WTC11 (cell line): Measurements from ENCODE around the gene CTSA.

ENCODE experiments used
- ATF1 ChIP-seq: sonication (generic); formaldehyde crosslinking; IDR thresholded peaks from 2 replicates; pipeline ENCODE4 v1.8.1; 2023; ENCODE audit warnings: mild to moderate bottlenecking, moderate library complexity, missing genetic modification reagents
- ESRRA ChIP-seq: sonication (generic); formaldehyde crosslinking; IDR thresholded peaks from 2 replicates; pipeline ENCODE4 v1.8.1; 2022; ENCODE audit warnings: mild to moderate bottlenecking, missing genetic modification reagents, borderline replicate concordance
- GTF2I ChIP-seq: fragments of 250-450 bp; sonication (Bioruptor Pico); conservative IDR thresholded peaks from 2 replicates; pipeline ENCODE4 v1.4.0; 2021; ENCODE audit warnings: mild to moderate bottlenecking
- NR2C2 ChIP-seq: sonication (generic); formaldehyde crosslinking; IDR thresholded peaks from 2 replicates; pipeline ENCODE4 v1.8.0; 2022; ENCODE audit warnings: mild to moderate bottlenecking, missing genetic modification reagents
- TP53 ChIP-seq: sonication (generic); formaldehyde crosslinking; IDR thresholded peaks from 2 replicates; pipeline ENCODE4 v1.8.1; 2023; ENCODE audit warnings: mild to moderate bottlenecking, missing genetic modification reagents
- TF ChIP-seq, protein P1 (sequence below): sonication (generic); formaldehyde crosslinking; IDR thresholded peaks from 2 replicates; pipeline ENCODE4 v1.8.0; 2022; ENCODE audit warnings: mild to moderate bottlenecking, missing genetic modification reagents
- TF ChIP-seq, protein P2 (sequence below): fragments of 200-600 bp; IDR thresholded peaks from 2 replicates; pipeline ENCODE4 v1.8.0; 2022; ENCODE audit warnings: antibody characterized with exemption
- TF ChIP-seq, protein P3 (sequence below): sonication (generic); formaldehyde crosslinking; IDR thresholded peaks from 2 replicates; pipeline ENCODE4 v1.8.1; 2022; ENCODE audit warnings: mild to moderate bottlenecking, moderate library complexity, missing genetic modification reagents
- TF ChIP-seq, protein P4 (sequence below): sonication (generic); formaldehyde crosslinking; IDR thresholded peaks from 2 replicates; pipeline ENCODE4 v1.8.1; 2023; ENCODE audit warnings: mild to moderate bottlenecking, missing genetic modification reagents
- TF ChIP-seq, protein P5 (sequence below): sonication (generic); formaldehyde crosslinking; IDR thresholded peaks from 2 replicates; pipeline ENCODE4 v1.8.1; 2023; ENCODE audit warnings: mild to moderate bottlenecking, moderate library complexity, missing genetic modification reagents
- TF ChIP-seq, protein P6 (sequence below): sonication (generic); formaldehyde crosslinking; IDR thresholded peaks from 2 replicates; pipeline ENCODE4 v1.8.0; 2022; ENCODE audit warnings: missing genetic modification reagents
- TF ChIP-seq, protein P7 (sequence below): sonication (generic); formaldehyde crosslinking; conservative IDR thresholded peaks from 2 replicates; pipeline ENCODE4 v1.8.1; 2023; ENCODE audit warnings: mild to moderate bottlenecking, low read depth, missing genetic modification reagents, moderate library complexity

DNA sequence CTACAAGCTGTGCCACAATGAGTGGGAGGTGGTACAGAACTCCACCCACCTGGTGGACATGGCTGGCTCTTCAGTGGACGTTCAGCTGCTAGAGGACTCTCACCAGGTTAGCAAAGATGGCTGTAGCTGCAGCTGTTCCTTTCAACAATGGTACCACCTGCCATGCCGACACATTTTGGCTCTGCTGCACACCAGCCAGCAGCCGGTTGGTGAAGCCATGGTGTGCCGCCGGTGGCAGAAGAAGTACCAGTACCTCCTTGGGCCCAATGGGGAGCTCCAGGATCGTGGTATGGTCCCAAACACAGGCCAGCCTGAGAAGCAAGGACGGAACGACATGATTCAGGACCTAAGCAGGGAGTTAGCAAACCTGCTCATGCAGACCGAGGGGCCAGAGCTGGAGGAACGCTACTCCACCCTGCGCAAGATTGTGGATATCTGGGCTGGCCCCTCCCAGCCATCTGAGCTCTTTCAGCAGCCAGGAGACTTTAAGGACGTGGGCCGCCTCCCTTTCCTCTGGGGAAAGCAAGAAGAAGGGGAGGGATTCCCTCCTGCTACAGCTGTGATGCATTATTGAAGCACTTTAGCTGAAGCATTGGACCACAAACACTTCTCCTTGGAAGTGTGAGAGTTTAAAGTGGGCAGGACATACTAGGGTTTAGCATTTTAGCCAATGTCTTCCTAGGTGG lies 12.9 kb upstream of the CTSA start:
- TF ChIP-seq, protein P1, sequence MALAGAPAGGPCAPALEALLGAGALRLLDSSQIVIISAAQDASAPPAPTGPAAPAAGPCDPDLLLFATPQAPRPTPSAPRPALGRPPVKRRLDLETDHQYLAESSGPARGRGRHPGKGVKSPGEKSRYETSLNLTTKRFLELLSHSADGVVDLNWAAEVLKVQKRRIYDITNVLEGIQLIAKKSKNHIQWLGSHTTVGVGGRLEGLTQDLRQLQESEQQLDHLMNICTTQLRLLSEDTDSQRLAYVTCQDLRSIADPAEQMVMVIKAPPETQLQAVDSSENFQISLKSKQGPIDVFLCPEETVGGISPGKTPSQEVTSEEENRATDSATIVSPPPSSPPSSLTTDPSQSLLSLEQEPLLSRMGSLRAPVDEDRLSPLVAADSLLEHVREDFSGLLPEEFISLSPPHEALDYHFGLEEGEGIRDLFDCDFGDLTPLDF (CRISPR knock-in tag), result no peak
- TF ChIP-seq, protein P2, sequence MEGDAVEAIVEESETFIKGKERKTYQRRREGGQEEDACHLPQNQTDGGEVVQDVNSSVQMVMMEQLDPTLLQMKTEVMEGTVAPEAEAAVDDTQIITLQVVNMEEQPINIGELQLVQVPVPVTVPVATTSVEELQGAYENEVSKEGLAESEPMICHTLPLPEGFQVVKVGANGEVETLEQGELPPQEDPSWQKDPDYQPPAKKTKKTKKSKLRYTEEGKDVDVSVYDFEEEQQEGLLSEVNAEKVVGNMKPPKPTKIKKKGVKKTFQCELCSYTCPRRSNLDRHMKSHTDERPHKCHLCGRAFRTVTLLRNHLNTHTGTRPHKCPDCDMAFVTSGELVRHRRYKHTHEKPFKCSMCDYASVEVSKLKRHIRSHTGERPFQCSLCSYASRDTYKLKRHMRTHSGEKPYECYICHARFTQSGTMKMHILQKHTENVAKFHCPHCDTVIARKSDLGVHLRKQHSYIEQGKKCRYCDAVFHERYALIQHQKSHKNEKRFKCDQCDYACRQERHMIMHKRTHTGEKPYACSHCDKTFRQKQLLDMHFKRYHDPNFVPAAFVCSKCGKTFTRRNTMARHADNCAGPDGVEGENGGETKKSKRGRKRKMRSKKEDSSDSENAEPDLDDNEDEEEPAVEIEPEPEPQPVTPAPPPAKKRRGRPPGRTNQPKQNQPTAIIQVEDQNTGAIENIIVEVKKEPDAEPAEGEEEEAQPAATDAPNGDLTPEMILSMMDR, result no peak
- no peak for TF ChIP-seq GTF2I (CRISPR knock-in tag)
- TF ChIP-seq NR2C2 (CRISPR knock-in tag), result no peak
- TF ChIP-seq, protein P3, sequence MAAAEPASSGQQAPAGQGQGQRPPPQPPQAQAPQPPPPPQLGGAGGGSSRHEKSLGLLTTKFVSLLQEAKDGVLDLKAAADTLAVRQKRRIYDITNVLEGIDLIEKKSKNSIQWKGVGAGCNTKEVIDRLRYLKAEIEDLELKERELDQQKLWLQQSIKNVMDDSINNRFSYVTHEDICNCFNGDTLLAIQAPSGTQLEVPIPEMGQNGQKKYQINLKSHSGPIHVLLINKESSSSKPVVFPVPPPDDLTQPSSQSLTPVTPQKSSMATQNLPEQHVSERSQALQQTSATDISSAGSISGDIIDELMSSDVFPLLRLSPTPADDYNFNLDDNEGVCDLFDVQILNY, result no peak
- TF ChIP-seq TP53, result no peak
- TF ChIP-seq, protein P4, sequence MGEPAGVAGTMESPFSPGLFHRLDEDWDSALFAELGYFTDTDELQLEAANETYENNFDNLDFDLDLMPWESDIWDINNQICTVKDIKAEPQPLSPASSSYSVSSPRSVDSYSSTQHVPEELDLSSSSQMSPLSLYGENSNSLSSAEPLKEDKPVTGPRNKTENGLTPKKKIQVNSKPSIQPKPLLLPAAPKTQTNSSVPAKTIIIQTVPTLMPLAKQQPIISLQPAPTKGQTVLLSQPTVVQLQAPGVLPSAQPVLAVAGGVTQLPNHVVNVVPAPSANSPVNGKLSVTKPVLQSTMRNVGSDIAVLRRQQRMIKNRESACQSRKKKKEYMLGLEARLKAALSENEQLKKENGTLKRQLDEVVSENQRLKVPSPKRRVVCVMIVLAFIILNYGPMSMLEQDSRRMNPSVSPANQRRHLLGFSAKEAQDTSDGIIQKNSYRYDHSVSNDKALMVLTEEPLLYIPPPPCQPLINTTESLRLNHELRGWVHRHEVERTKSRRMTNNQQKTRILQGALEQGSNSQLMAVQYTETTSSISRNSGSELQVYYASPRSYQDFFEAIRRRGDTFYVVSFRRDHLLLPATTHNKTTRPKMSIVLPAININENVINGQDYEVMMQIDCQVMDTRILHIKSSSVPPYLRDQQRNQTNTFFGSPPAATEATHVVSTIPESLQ (CRISPR knock-in tag), result no peak
- no peak for TF ChIP-seq ATF1 (CRISPR knock-in tag)
- TF ChIP-seq, protein P5, sequence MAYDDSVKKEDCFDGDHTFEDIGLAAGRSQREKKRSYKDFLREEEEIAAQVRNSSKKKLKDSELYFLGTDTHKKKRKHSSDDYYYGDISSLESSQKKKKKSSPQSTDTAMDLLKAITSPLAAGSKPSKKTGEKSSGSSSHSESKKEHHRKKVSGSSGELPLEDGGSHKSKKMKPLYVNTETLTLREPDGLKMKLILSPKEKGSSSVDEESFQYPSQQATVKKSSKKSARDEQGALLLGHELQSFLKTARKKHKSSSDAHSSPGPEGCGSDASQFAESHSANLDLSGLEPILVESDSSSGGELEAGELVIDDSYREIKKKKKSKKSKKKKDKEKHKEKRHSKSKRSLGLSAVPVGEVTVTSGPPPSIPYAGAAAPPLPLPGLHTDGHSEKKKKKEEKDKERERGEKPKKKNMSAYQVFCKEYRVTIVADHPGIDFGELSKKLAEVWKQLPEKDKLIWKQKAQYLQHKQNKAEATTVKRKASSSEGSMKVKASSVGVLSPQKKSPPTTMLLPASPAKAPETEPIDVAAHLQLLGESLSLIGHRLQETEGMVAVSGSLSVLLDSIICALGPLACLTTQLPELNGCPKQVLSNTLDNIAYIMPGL (CRISPR knock-in tag), result no peak
- TF ChIP-seq, protein P6, sequence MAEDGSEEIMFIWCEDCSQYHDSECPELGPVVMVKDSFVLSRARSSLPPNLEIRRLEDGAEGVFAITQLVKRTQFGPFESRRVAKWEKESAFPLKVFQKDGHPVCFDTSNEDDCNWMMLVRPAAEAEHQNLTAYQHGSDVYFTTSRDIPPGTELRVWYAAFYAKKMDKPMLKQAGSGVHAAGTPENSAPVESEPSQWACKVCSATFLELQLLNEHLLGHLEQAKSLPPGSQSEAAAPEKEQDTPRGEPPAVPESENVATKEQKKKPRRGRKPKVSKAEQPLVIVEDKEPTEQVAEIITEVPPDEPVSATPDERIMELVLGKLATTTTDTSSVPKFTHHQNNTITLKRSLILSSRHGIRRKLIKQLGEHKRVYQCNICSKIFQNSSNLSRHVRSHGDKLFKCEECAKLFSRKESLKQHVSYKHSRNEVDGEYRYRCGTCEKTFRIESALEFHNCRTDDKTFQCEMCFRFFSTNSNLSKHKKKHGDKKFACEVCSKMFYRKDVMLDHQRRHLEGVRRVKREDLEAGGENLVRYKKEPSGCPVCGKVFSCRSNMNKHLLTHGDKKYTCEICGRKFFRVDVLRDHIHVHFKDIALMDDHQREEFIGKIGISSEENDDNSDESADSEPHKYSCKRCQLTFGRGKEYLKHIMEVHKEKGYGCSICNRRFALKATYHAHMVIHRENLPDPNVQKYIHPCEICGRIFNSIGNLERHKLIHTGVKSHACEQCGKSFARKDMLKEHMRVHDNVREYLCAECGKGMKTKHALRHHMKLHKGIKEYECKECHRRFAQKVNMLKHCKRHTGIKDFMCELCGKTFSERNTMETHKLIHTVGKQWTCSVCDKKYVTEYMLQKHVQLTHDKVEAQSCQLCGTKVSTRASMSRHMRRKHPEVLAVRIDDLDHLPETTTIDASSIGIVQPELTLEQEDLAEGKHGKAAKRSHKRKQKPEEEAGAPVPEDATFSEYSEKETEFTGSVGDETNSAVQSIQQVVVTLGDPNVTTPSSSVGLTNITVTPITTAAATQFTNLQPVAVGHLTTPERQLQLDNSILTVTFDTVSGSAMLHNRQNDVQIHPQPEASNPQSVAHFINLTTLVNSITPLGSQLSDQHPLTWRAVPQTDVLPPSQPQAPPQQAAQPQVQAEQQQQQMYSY (CRISPR knock-in tag), result no peak
- TF ChIP-seq ESRRA (CRISPR knock-in tag), result no peak
- TF ChIP-seq, protein P7, sequence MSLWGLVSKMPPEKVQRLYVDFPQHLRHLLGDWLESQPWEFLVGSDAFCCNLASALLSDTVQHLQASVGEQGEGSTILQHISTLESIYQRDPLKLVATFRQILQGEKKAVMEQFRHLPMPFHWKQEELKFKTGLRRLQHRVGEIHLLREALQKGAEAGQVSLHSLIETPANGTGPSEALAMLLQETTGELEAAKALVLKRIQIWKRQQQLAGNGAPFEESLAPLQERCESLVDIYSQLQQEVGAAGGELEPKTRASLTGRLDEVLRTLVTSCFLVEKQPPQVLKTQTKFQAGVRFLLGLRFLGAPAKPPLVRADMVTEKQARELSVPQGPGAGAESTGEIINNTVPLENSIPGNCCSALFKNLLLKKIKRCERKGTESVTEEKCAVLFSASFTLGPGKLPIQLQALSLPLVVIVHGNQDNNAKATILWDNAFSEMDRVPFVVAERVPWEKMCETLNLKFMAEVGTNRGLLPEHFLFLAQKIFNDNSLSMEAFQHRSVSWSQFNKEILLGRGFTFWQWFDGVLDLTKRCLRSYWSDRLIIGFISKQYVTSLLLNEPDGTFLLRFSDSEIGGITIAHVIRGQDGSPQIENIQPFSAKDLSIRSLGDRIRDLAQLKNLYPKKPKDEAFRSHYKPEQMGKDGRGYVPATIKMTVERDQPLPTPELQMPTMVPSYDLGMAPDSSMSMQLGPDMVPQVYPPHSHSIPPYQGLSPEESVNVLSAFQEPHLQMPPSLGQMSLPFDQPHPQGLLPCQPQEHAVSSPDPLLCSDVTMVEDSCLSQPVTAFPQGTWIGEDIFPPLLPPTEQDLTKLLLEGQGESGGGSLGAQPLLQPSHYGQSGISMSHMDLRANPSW, result no peak
